Measurements from ENCODE around the gene SRM. TPM values are rescaled to one million over a fixed set of nuclear protein-coding genes. Genes with fewer than 3 reads are reported as not detected.
A peak's percentile ranks its signal among the peaks of the same experiment; 100 is the strongest.

The SRM gene
- total and polyA plus RNA-seq, 2 of the 13 experiments (the other 11 are each of a cell fraction or from before 2014, with no cell fraction given), result 27.9 to 31.8 TPM

DNA sequence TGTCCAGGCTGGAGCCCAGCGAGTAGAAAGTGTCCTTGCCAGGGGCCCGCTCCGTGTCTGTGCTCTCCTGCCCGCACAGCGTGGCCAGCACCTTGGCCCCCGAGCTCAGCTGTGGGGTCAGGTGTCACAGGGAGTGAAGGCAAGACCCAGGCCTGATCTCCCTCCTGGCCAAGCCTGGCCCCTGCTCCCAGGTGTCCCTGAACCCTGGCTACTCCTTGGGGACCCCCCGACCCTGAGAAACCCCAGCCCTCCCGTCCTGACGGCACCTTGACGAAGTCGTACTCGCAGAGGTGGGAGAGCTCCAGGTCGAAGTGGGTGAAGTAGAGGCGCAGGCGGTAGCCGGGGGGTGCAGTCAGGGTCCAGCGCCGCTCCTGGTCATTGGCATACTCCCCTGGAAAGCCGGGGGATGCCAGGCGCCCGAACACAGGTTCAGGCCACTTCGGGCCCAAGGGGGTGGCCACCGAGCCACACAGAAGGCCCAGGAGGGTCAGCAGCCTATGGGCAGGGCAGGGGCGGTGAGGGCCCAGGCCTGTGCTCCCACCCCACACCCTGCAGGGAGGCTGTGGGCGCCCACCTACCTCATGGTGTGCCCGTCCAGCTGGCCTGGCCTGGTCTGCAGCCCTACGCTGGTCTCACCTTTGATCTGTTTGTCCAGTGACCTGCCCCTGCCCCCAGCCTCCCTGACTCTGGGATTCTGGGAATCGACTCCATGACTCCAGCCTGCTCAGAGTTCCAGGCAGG lies 13.0 kb downstream of the SRM start, which contains the start of gene MASP2 (continued):
- no peak for TF ChIP-seq ZFP82 (CRISPR knock-in tag; IDR thresholded peaks at IDR 0.05; ENCODE audit: borderline replicate concordance)
- peak; percentile 70 for TF ChIP-seq ZBTB38 (CRISPR knock-in tag; IDR thresholded peaks at IDR 0.05)
- TF ChIP-seq SMYD3 (CRISPR knock-in tag; IDR thresholded peaks at IDR 0.05), result no peak
- TF ChIP-seq ATF7-NPFF (CRISPR knock-in tag; IDR thresholded peaks at IDR 0.05; ENCODE audit: low read depth), result no peak
- no peak for TF ChIP-seq IRF2 (CRISPR knock-in tag; IDR thresholded peaks at IDR 0.05)
- no peak for TF ChIP-seq CREM (IDR thresholded peaks at IDR 0.05)
- no peak for TF ChIP-seq CREM (CRISPR knock-in tag; IDR thresholded peaks at IDR 0.05)
- TF ChIP-seq, protein P1, sequence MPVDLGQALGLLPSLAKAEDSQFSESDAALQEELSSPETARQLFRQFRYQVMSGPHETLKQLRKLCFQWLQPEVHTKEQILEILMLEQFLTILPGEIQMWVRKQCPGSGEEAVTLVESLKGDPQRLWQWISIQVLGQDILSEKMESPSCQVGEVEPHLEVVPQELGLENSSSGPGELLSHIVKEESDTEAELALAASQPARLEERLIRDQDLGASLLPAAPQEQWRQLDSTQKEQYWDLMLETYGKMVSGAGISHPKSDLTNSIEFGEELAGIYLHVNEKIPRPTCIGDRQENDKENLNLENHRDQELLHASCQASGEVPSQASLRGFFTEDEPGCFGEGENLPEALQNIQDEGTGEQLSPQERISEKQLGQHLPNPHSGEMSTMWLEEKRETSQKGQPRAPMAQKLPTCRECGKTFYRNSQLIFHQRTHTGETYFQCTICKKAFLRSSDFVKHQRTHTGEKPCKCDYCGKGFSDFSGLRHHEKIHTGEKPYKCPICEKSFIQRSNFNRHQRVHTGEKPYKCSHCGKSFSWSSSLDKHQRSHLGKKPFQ (CRISPR knock-in tag; IDR thresholded peaks at IDR 0.05; ENCODE audit: insufficient replicate concordance), result no peak
- TF ChIP-seq ZNF747 (CRISPR knock-in tag; IDR thresholded peaks at IDR 0.05; ENCODE audit: borderline replicate concordance), result no peak
- TF ChIP-seq ETV6 (CRISPR knock-in tag; conservative IDR thresholded peaks at IDR 0.05), result no peak
- TF ChIP-seq, protein P2, sequence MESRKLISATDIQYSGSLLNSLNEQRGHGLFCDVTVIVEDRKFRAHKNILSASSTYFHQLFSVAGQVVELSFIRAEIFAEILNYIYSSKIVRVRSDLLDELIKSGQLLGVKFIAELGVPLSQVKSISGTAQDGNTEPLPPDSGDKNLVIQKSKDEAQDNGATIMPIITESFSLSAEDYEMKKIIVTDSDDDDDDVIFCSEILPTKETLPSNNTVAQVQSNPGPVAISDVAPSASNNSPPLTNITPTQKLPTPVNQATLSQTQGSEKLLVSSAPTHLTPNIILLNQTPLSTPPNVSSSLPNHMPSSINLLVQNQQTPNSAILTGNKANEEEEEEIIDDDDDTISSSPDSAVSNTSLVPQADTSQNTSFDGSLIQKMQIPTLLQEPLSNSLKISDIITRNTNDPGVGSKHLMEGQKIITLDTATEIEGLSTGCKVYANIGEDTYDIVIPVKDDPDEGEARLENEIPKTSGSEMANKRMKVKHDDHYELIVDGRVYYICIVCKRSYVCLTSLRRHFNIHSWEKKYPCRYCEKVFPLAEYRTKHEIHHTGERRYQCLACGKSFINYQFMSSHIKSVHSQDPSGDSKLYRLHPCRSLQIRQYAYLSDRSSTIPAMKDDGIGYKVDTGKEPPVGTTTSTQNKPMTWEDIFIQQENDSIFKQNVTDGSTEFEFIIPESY (CRISPR knock-in tag; IDR thresholded peaks at IDR 0.05), result no peak
- TF ChIP-seq RAD51 (IDR thresholded peaks at IDR 0.05; ENCODE audit: borderline replicate concordance), result no peak
- no peak for TF ChIP-seq TRIM24 (CRISPR knock-in tag; IDR thresholded peaks at IDR 0.05)
- no peak; the same call in 1 of the 2 replicates for TF ChIP-seq KLF11 (CRISPR knock-in tag; IDR thresholded peaks at IDR 0.05)
- TF ChIP-seq, protein P3, sequence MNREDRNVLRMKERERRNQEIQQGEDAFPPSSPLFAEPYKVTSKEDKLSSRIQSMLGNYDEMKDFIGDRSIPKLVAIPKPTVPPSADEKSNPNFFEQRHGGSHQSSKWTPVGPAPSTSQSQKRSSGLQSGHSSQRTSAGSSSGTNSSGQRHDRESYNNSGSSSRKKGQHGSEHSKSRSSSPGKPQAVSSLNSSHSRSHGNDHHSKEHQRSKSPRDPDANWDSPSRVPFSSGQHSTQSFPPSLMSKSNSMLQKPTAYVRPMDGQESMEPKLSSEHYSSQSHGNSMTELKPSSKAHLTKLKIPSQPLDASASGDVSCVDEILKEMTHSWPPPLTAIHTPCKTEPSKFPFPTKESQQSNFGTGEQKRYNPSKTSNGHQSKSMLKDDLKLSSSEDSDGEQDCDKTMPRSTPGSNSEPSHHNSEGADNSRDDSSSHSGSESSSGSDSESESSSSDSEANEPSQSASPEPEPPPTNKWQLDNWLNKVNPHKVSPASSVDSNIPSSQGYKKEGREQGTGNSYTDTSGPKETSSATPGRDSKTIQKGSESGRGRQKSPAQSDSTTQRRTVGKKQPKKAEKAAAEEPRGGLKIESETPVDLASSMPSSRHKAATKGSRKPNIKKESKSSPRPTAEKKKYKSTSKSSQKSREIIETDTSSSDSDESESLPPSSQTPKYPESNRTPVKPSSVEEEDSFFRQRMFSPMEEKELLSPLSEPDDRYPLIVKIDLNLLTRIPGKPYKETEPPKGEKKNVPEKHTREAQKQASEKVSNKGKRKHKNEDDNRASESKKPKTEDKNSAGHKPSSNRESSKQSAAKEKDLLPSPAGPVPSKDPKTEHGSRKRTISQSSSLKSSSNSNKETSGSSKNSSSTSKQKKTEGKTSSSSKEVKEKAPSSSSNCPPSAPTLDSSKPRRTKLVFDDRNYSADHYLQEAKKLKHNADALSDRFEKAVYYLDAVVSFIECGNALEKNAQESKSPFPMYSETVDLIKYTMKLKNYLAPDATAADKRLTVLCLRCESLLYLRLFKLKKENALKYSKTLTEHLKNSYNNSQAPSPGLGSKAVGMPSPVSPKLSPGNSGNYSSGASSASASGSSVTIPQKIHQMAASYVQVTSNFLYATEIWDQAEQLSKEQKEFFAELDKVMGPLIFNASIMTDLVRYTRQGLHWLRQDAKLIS (CRISPR knock-in tag; IDR thresholded peaks at IDR 0.05), result no peak
- TF ChIP-seq, protein P4, sequence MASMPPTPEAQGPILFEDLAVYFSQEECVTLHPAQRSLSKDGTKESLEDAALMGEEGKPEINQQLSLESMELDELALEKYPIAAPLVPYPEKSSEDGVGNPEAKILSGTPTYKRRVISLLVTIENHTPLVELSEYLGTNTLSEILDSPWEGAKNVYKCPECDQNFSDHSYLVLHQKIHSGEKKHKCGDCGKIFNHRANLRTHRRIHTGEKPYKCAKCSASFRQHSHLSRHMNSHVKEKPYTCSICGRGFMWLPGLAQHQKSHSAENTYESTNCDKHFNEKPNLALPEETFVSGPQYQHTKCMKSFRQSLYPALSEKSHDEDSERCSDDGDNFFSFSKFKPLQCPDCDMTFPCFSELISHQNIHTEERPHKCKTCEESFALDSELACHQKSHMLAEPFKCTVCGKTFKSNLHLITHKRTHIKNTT (CRISPR knock-in tag; IDR thresholded peaks at IDR 0.05), result no peak
- TF ChIP-seq, protein P5, sequence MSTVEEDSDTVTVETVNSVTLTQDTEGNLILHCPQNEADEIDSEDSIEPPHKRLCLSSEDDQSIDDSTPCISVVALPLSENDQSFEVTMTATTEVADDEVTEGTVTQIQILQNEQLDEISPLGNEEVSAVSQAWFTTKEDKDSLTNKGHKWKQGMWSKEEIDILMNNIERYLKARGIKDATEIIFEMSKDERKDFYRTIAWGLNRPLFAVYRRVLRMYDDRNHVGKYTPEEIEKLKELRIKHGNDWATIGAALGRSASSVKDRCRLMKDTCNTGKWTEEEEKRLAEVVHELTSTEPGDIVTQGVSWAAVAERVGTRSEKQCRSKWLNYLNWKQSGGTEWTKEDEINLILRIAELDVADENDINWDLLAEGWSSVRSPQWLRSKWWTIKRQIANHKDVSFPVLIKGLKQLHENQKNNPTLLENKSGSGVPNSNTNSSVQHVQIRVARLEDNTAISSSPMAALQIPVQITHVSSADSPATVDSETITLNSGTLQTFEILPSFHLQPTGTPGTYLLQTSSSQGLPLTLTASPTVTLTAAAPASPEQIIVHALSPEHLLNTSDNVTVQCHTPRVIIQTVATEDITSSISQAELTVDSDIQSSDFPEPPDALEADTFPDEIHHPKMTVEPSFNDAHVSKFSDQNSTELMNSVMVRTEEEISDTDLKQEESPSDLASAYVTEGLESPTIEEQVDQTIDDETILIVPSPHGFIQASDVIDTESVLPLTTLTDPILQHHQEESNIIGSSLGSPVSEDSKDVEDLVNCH (CRISPR knock-in tag; IDR thresholded peaks at IDR 0.05), result no peak
- TF ChIP-seq, protein P6, sequence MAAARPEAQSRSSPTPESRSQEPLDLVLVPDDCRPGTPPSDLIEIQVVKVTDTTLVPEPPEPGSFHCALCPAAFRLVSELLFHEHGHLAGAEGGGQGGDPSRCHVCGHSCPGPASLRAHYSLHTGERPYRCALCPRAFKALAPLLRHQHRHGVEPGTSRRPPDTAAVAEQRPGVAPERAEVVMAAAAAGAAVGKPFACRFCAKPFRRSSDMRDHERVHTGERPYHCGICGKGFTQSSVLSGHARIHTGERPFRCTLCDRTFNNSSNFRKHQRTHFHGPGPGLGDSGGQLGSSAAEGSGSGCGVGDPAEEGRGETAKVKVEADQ (CRISPR knock-in tag; IDR thresholded peaks at IDR 0.05; ENCODE audit: borderline replicate concordance), result no peak
